Activated naive CD8-positive, alpha-beta T cell treated with anti-CD3 and anti-CD28 coated beads for 36 hours (primary cell): ENCODE results near the gene HUNK. TPM values are rescaled to one million over a fixed set of nuclear protein-coding genes. Genes with fewer than 3 reads are reported as not detected.
"Not testable (repeated sequence)": the region's sequence is repeated elsewhere in the genome, so short reads cannot be mapped to it uniquely, and the experiment has no call there.

ENCODE experiments used
- DNase-seq: peaks from one replicate; pipeline ENCODE4 v3.0.0; 2021
- H3K27ac Mint-ChIP-seq: one replicate; pipeline ENCODE4 v1.8.0; 2022; ENCODE audit warnings: mild to moderate bottlenecking, moderate library complexity, mixed read lengths
- H3K27me3 Mint-ChIP-seq: one replicate; pipeline ENCODE4 v1.8.0; 2022; ENCODE audit warnings: mild to moderate bottlenecking, mixed read lengths
- H3K36me3 Mint-ChIP-seq: one replicate; pipeline ENCODE4 v1.8.0; 2021; ENCODE audit warnings: mild to moderate bottlenecking, mixed read lengths
- H3K4me1 Mint-ChIP-seq: one replicate; pipeline ENCODE4 v1.8.0; 2021; ENCODE audit warnings: mixed read lengths
- H3K4me3 Mint-ChIP-seq: one replicate; pipeline ENCODE4 v1.8.0; 2022; ENCODE audit warnings: mild to moderate bottlenecking, moderate library complexity, mixed read lengths
- H3K9me3 Mint-ChIP-seq: one replicate; pipeline ENCODE4 v1.8.0; 2022; ENCODE audit warnings: mixed read lengths
- total RNA-seq, 2 experiments: library from RNA; stranded (reverse); gene quantifications; one replicate each; pipeline ENCODE4 v1.2.3, GENCODE V29; 2021

HUNK gene
- total RNA-seq, 2 experiments from 2014 or later: 0.42 to 0.54 TPM

DNA sequence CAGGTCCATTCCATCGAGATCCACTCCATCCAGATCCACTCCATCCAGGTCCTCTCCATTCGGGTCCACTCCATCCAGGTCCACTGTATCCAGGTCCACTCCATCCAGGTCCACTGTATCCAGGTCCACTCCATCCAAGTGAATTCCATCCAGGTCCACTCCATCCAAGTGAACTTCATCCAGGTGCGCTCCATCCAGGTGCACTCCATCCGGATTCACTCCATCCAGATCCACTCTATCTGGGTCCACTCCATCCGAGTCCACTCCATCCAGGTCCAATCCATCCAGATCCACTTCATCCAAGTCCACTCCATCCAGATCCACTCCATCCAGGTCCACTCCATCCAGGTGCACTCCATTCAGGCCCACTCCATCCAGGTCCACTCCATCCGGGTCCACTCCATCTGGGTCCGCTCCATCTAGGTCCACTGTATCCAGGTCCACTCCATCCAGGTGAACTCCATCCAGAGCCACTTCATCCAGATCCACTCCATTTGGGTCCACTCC lies 157.4 kb downstream of the HUNK start:
- Mint-ChIP-seq H3K36me3 (no peaks in the 10 kb centered on the region), H3K27ac (peak overlapping the region; percentile 2), H3K4me1 (no peaks in the 10 kb centered on the region), H3K9me3 (no peaks in the 10 kb centered on the region), H3K4me3 (no peak overlapping the region), H3K27me3 (no peaks in the 10 kb centered on the region)
- DNase-seq: no peak

DNA sequence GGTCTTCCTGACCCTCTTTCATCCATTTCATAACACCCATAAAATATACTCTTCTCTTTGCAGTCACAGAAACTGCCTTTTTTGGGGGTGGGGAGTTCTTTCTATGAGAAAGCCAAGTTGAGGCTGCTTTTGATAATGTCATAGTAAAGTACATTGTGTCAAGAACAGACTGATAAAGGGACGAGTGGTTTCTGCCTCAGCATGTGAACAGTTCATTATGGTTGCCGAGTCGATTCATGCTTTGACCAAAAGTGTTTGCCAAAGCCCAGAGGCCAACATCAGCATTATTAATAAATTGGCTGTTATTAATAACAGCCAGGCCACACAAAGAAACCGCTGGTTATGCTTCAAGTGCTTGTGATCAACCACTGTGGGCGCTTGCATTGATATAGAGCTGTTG lies 162.0 kb downstream of the HUNK start:
- H3K9me3 Mint-ChIP-seq: no peaks in the 10 kb centered on the region
- no peaks in the 10 kb centered on the region for H3K36me3 Mint-ChIP-seq
- peaks cover 4% of the 10 kb centered on the region for H3K27me3 Mint-ChIP-seq
- no peaks in the 10 kb centered on the region for H3K4me1 Mint-ChIP-seq
- no peak overlapping the region for H3K4me3 Mint-ChIP-seq
- no peak for DNase-seq
- no peak overlapping the region for H3K27ac Mint-ChIP-seq

DNA sequence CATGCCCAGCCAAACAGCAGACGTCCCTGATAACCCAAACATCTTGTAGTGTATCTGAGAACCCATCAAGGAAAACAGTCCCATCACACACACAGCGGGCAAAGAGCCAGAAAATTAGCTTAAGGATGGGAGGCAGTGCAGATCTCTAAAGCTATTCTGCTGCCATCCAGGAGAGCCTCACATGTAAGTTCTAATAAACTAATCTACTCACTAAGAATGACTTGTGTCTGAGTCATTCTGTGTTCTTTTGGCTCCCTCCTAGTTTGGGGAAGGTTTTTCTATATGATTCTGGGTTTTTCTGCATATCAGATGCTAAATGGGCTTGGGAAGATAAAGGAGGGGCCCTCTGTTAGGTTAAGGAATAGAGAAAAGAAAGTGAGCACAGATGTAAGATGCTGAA lies 162.8 kb downstream of the HUNK start:
- H3K36me3 Mint-ChIP-seq: no peaks in the 10 kb centered on the region
- H3K27ac Mint-ChIP-seq: no peak overlapping the region
- no peak for DNase-seq

DNA sequence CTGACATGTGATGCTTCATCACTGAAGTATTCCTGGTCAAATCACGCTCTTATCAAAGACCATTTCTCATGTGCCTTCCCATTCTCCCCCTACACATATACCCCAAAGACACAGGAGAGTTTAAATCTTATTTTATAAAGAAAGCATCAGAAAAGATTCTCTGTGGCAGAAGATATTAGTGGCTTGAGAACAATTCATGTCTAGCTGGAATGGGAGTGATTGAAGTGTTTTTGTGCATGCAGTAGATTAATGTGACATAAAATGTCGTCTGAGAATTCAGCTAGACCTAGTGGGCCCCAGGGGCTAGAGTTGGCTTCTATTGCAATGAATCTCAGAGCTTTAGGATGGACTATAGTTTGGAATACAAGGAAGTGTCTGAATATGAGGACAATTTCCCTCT lies 163.9 kb downstream of the HUNK start:
- no peaks in the 10 kb centered on the region for H3K4me1 Mint-ChIP-seq
- no peak overlapping the region for H3K4me3 Mint-ChIP-seq

More for the DNA sequence above, 162.8 kb downstream of the HUNK start:
- H3K4me3 Mint-ChIP-seq: no peak overlapping the region
- no peaks in the 10 kb centered on the region for H3K4me1 Mint-ChIP-seq
- peaks cover 12% of the 10 kb centered on the region for H3K27me3 Mint-ChIP-seq
- no peaks in the 10 kb centered on the region for H3K9me3 Mint-ChIP-seq

DNA sequence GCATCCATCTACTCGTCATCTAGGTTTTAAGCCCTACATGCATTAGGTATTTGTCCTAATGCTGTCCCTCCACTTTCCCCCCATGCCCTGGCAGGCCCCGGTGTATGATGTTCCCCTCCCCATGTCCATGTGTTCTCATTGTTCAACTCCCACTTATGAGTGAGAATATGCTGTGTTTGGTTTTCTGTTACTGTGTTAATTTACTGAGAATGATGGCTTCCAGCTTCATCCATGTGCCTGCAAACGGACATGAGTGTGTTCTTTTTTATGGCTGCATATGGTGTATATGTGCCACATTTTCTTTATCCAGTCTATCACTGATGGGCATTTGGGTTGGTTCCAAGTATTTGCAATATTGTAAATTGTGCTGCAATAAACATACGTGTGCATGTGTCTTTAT lies 165.9 kb downstream of the HUNK start:
- peaks cover 22% of the 10 kb centered on the region for H3K27me3 Mint-ChIP-seq
- not testable (repeated sequence) for H3K36me3 Mint-ChIP-seq, H3K27ac Mint-ChIP-seq, DNase-seq, H3K9me3 Mint-ChIP-seq, H3K4me3 Mint-ChIP-seq, H3K4me1 Mint-ChIP-seq

More for the DNA sequence above, 163.9 kb downstream of the HUNK start:
- DNase-seq: no peak
- Mint-ChIP-seq H3K36me3 (no peaks in the 10 kb centered on the region), H3K27me3 (peaks cover 22% of the 10 kb centered on the region), H3K9me3 (peaks cover 4% of the 10 kb centered on the region), H3K27ac (no peak overlapping the region)

DNA sequence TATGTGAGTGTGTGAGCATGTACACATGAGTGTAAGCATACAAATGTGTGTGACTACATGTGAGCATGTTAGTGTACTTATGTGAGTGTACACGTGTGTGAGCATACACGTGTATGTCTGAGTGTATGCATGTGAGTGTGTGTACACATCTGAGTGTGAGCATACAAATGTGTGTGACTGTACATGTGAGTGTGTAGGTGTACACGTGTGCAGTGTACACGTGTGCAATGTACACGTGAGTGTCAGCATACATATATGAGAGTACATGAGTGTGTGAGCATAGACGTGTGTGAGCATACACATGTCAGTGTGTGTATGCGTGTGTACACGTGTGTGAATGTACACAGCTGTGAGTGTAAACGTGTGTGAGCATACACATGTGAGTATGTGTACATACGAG lies 170.6 kb downstream of the HUNK start:
- no peaks in the 10 kb centered on the region for H3K36me3 Mint-ChIP-seq
- DNase-seq: no peak
- H3K27ac Mint-ChIP-seq: no peak overlapping the region
- no peaks in the 10 kb centered on the region for H3K4me1 Mint-ChIP-seq
- peaks cover 4% of the 10 kb centered on the region for H3K9me3 Mint-ChIP-seq
- no peak overlapping the region for H3K4me3 Mint-ChIP-seq
- peaks cover 22% of the 10 kb centered on the region for H3K27me3 Mint-ChIP-seq

DNA sequence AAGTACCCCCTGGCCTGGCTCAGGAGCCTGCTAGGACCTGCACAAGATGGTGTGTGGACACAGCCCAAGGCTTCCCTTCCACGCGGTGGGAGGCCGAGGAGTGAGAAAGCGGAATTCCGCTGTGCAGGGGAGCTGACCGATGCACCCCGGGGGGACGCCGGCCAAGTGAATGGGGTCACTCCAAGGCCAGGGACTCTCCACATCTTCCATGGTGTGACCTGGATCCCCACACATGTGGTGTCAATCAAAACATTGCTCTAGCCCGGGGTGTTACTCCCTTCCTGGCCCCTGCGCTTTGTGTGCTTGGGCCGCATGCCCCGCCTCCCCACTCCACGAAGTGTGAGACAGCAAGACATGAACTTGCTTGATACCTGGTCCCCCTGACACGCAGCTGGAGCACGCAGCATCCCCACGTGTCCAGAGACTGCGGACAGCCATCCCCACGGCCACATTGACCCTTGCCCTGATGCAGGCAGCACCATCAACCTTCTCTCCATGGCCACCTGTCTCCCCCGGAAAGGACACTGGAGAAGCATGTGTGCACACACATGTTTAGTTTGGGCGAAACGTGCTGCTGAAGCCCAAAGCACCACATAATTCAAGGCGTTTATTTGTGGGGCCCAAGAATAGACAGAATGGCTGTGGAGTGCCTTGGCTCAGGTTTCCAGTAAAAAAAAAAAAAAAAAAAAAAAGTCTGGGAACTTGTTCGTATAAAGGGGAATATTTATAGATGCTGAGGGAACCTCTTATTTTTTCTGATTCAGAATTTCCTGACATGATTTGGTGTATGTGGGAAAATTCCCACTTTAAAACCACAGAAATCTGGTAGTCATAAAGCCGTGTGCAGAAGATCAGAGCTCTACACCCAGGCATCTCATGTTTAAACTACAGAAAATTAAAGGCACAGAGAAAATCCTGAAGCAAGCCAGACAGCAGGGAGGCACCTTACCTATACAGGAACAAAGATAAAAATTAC lies 171.7 kb downstream of the HUNK start:
- H3K27ac Mint-ChIP-seq: no peak overlapping the region

DNA sequence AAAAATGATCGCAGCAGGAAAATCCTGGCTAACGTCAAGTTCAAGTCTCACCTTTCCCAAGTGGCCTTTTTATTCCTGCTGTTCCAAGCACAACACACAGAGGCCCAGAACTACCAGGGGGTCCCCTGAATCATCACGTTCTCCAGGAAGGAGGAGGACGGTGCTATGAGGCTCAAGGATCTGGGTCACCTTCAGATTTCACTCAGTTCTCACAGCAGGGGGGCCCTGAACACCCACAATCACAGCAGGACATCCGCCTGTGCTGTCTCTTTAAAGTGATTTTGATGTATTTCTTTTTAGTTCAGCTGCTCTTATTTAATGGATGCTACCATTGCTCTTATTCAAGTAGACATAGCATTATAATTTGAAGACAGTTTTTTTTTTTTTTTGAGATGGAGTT lies 173.4 kb downstream of the HUNK start:
- Mint-ChIP-seq H3K9me3 (no peaks in the 10 kb centered on the region), H3K4me1 (no peaks in the 10 kb centered on the region), H3K27ac (no peak overlapping the region), H3K27me3 (peaks cover 5% of the 10 kb centered on the region), H3K4me3 (no peak overlapping the region), H3K36me3 (no peaks in the 10 kb centered on the region)
- DNase-seq: no peak

More for the DNA sequence above, 171.7 kb downstream of the HUNK start:
- Mint-ChIP-seq H3K27me3 (peaks cover 22% of the 10 kb centered on the region), H3K9me3 (peaks cover 4% of the 10 kb centered on the region), H3K4me3 (no peak overlapping the region), H3K4me1 (no peaks in the 10 kb centered on the region), H3K36me3 (no peaks in the 10 kb centered on the region)
- DNase-seq: no peak

DNA sequence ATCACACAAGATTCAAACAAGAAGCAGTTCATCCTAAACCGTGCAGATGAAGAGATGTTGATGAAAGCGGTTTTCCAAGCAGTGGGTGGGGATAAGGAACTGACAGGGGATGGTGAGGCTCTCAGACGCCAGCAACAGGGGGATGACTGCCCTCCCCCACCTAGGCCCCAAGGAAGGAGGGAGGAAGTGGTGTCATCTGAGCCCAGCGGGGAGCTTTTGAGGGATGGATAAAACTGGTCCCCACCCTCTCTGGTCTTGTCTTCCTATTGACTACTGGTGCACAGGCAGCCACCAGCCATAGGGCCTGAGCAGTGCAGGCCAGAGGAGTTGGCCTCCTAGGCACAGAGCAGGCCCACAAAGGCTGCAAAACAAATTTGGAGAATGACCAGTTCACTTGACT lies 175.5 kb downstream of the HUNK start:
- no peak overlapping the region for H3K4me3 Mint-ChIP-seq
- H3K36me3 Mint-ChIP-seq: no peaks in the 10 kb centered on the region
- H3K27me3 Mint-ChIP-seq: no peaks in the 10 kb centered on the region
- no peak overlapping the region for H3K27ac Mint-ChIP-seq
- no peak for DNase-seq
- no peaks in the 10 kb centered on the region for H3K4me1 Mint-ChIP-seq
- peaks cover 10% of the 10 kb centered on the region for H3K9me3 Mint-ChIP-seq

Other genes starting within 250 kb of the HUNK start
- gene SOD1, start 213.3 kb upstream of the HUNK start, total RNA-seq: 100 to 1,000 TPM; 316 to 328 TPM
- 10 to 100 TPM; 50.3 to 55.4 TPM for gene SCAF4, start 140.9 kb upstream of the HUNK start, total RNA-seq